SJSA1 (cell line): ENCODE results near the gene CACNA1E. TPM values are rescaled to one million over a fixed set of nuclear protein-coding genes. Genes with fewer than 3 reads are reported as not detected.

Experiments
- DNase-seq, 2 experiments: peaks; one replicate each; pipeline ENCODE4 v3.0.0-alpha.2; 2015 to 2020; ENCODE audit warnings: low spot score in 2 of 2, low read depth in 1 of 2
- H3K27ac ChIP-seq: fragments of 250-450 bp; sonication (Bioruptor Pico); 2 replicates; pipeline ENCODE4 v1.5.1; 2020; ENCODE audit warnings: mild to moderate bottlenecking, moderate library complexity
- H3K27me3 ChIP-seq: fragments of 250-450 bp; sonication (Bioruptor Pico); replicated peaks from 2 replicates; pipeline ENCODE4 v1.5.1; 2020; ENCODE audit warnings: mild to moderate bottlenecking, moderate library complexity
- H3K36me3 ChIP-seq: fragments of 250-450 bp; sonication (Bioruptor Pico); 2 replicates; pipeline ENCODE4 v1.5.1; 2020; ENCODE audit warnings: mild to moderate bottlenecking
- H3K4me1 ChIP-seq: fragments of 250-450 bp; sonication (Bioruptor Pico); replicated peaks from 2 replicates; pipeline ENCODE4 v1.6.1; 2021; ENCODE audit warnings: mild to moderate bottlenecking
- H3K4me3 ChIP-seq: fragments of 250-450 bp; sonication (Bioruptor Pico); 2 replicates; pipeline ENCODE4 v1.5.1; 2020; ENCODE audit warnings: mild to moderate bottlenecking
- H3K9me3 ChIP-seq: fragments of 250-450 bp; sonication (Bioruptor Pico); replicated peaks from 2 replicates; pipeline ENCODE4 v1.5.1; 2020; ENCODE audit warnings: mild to moderate bottlenecking
- total RNA-seq: library from RNA; depleted of rRNA; stranded (reverse); fragments of >200 nt; shearing (Covaris generic); gene quantifications from 2 replicates; pipeline ENCODE4 v1.2.3, GENCODE V29; 2014

The CACNA1E gene
- total RNA-seq, 1 experiment from 2014 or later: not detected

DNA sequence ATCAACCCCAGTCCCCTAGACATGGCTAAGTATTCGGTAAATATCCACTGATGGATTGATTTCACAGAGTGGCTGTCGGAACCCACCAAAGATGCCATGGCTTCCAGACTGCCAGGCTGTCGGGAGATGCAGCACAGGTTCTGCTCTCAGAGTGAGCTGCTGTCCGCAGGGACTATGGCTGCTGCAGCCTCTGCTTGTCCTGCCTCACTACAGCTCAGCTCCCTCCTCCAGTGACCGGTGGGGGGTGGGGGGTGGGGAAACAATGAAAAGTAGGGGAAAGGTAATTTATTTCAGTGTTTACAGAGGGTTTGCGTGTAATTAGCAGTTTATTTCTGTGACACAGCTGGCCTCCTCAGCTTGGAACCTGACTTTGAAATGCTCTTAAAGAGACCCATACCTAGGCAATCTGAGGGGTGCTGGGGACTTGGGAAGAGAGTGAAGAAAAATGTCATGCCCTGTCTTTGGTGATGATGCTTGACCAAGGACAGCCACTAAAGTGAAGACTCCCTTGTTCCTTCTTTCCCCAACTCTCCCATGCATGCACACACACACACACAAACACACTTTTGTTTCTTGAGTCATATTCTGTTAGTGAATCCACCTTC, 109.0 kb downstream of the CACNA1E start:
- H3K4me3 ChIP-seq: no peak overlapping the region
- no peak overlapping the region for H3K27ac ChIP-seq
- H3K36me3 ChIP-seq: no peaks in the 10 kb centered on the region
- no peaks in the 10 kb centered on the region for H3K27me3 ChIP-seq
- H3K4me1 ChIP-seq: no peaks in the 10 kb centered on the region
- H3K9me3 ChIP-seq: no peaks in the 10 kb centered on the region
- DNase-seq: no peak

DNA sequence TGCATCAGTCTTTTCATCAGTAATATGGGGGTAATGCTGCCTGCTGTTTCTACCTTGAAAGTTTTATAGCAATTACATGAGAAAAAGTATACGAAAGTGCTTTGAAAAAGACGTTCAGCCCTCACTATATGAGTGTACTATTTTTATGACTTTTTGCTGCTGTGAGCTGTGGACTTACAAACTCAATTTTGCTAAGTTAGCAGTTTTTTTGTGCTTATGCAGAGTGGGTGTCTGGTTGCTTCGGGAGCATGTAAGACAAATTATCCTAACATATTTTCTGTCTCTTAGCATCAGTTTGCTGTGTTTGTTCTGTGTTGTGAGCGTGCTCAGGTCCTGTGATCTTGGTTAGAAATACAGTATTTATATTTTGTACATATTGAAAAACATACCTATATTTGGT, 109.7 kb downstream of the CACNA1E start:
- H3K4me3 ChIP-seq: no peak overlapping the region
- no peaks in the 10 kb centered on the region for H3K9me3 ChIP-seq
- no peak overlapping the region for H3K27ac ChIP-seq
- no peaks in the 10 kb centered on the region for H3K36me3 ChIP-seq
- no peak for DNase-seq
- H3K4me1 ChIP-seq: no peaks in the 10 kb centered on the region
- H3K27me3 ChIP-seq: no peaks in the 10 kb centered on the region

DNA sequence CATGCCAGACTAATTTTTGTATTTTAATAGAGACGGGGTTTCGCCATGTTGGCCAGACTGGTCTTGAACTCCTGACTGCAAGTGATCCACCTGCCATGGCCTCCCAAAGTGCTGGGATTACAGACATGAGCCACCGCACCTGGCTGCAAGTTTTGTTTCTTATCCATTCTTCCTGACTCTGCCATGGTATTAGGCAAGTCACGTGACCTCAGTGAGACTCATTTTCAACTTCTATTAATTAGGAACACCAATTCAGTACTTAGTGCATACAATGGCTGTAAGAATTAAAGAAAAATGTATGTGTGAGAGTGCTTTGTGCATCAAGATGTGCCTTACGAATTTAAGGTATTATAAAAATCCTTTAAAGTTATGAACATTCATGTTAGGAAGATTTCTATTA, 111.2 kb downstream of the CACNA1E start:
- Histone ChIP-seq H3K27me3 (no peaks in the 10 kb centered on the region), H3K9me3 (no peaks in the 10 kb centered on the region), H3K36me3 (no peaks in the 10 kb centered on the region), H3K4me3 (no peak overlapping the region), H3K27ac (no peak overlapping the region), H3K4me1 (no peaks in the 10 kb centered on the region)
- no peak for DNase-seq

DNA sequence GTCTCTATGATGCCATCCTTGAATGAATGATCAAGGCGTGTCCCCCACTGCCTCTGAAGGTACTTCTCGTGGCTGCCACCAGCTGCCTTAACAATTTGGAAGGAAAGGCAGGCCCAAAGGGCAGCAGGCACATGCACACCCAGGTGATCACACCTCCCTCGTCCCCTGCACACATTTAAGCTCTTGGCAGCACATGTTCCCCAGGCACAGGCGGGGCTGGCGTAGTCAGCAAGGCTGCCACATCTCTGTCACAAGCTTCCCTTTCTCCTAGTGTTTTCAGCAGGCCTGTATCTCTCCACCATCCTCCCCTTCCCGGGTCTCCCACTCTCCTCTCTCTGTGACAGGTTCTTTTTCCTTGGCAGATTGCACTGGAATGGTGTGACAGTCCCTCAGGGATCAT, 111.9 kb downstream of the CACNA1E start:
- no peak for DNase-seq
- H3K9me3 ChIP-seq: no peaks in the 10 kb centered on the region
- no peaks in the 10 kb centered on the region for H3K27me3 ChIP-seq

DNA sequence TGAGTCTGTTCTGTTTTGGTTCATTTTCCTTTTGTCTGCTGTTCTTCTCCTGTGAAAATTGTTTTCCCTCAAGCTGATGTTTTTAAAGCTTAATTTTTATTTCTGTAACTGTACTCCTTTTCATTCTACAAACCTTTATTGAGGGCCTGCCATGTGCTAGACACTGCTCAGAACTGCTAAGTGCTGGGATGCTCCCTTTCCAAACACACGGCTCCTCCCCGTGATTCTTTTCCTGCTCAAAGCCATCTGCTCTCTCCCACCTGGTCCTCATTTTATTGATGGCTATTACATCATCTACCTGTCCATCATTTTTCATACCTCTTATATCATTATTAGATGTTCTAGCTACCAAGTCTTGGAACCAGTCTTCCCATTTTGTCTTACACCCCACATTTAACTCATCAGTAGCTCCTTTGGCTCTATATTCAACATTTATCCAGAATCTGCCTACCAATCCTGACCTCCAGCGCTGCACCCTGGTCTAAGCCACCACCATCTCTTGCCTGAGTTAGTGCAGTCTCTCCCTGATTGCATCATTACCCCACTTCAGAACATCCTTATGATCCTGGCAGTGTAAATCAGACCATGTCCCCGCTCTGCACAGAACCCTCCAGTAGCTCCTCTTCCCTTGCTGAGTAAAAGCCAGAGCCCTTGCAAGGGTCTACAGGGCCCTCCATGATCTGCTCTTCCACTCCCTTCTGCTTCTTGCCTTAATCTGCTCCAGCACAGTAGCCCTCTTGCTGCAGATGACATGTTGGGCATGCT, 118.1 kb downstream of the CACNA1E start:
- Histone ChIP-seq H3K4me1 (no peaks in the 10 kb centered on the region), H3K27ac (no peak overlapping the region), H3K4me3 (no peak overlapping the region), H3K9me3 (no peaks in the 10 kb centered on the region), H3K27me3 (no peaks in the 10 kb centered on the region), H3K36me3 (no peaks in the 10 kb centered on the region)
- no peak for DNase-seq

More for the DNA sequence above, 111.9 kb downstream of the CACNA1E start:
- Histone ChIP-seq H3K36me3 (no peaks in the 10 kb centered on the region), H3K4me1 (no peaks in the 10 kb centered on the region), H3K4me3 (no peak overlapping the region), H3K27ac (no peak overlapping the region)

DNA sequence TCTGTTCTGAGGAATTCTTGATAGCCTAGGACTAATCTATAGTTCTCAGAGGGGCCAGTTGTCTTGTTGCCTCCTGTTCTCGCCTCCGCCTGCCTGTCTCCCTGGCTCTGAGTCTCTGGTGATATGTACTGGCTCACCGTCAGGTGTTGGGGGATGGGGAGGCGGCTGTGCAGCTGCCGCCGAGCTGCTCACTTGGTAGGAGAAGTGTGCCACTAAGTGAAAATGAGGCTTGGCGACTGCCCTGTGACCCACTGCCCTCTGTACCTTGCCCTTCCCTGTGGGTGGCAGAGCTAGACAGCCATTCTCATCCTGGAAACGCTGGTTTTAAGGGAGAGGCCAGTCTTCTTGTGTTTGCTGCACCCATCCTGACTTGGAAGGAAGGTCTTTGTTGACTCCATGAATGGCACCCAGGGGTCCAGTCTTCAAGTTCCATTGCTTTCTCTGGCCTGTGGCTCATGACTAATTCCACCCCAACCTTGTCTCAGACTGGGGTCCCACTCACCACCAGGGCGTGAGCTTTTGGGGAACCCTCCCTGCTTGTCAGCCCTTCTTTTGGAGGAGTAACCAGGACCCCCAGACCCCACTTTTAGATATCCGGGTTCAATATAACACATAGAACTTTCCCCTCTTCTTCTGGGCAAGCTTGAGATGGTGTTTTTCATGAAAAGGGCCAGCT, 120.6 kb downstream of the CACNA1E start:
- Histone ChIP-seq H3K36me3 (no peaks in the 10 kb centered on the region), H3K27me3 (no peaks in the 10 kb centered on the region), H3K4me3 (no peak overlapping the region), H3K9me3 (no peaks in the 10 kb centered on the region), H3K27ac (no peak overlapping the region), H3K4me1 (no peaks in the 10 kb centered on the region)
- DNase-seq: no peak

DNA sequence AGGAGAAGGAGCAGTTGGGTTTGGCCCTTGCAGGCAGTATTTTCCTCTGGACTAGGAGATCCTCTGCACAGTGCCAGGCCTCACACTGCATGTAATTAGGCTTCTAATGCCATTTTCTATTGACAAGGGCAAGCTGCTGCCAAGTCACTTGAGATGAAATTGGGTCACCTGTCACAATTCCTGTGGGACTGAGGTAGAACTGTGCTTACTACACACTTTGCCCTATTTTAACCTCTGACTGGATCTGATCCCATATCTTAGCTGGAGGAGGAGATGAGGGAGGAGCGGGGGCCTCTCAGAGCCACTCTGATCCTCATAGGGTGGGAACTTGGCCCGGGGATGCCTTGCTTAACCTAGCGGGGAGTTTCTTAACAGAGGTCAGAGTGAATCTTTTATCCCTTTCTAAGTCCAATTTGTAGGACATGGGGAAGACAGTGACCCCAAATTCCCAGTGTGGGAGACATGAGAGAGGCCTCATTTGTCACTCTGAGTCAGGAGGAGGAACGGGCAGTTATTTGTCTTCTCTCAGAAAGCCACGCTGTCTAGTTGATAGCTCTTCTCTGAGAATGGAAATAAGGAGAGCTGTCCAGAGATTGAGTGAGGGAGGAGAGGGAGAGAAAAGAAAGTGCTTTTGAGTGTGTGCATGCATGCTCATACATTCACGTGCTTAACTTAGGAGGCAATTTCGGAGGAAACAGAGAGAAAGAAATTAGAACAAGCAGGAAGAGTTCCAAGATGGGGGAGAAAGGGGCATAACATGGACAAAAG, 121.3 kb downstream of the CACNA1E start:
- no peaks in the 10 kb centered on the region for H3K36me3 ChIP-seq
- no peaks in the 10 kb centered on the region for H3K27me3 ChIP-seq
- H3K4me3 ChIP-seq: no peak overlapping the region

DNA sequence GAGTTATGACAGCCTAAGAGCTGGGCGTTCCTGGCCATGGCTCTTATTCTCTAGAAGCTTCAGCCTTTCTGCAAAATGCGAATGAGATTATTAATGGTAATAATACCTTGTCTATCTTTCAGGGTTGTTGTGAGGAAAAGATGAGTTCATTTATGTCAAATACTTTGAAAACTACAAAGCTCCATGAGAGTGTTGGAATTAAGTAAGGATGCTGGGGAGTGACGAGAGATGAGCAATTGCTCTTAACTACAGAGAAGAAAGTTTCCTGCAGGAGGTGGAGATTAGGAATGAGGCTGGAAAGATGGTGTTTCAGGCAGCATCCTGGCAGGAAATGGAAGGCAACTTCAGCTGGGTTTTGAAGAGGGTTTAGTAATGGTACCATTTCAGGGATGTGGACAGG, 124.2 kb downstream of the CACNA1E start:
- DNase-seq: no peak
- no peaks in the 10 kb centered on the region for H3K9me3 ChIP-seq
- H3K4me3 ChIP-seq: no peak overlapping the region
- H3K36me3 ChIP-seq: no peaks in the 10 kb centered on the region
- no peaks in the 10 kb centered on the region for H3K27me3 ChIP-seq
- no peaks in the 10 kb centered on the region for H3K4me1 ChIP-seq
- no peak overlapping the region for H3K27ac ChIP-seq

More for the DNA sequence above, 121.3 kb downstream of the CACNA1E start:
- no peak overlapping the region for H3K27ac ChIP-seq
- H3K4me1 ChIP-seq: no peaks in the 10 kb centered on the region
- no peak for DNase-seq
- H3K9me3 ChIP-seq: no peaks in the 10 kb centered on the region

DNA sequence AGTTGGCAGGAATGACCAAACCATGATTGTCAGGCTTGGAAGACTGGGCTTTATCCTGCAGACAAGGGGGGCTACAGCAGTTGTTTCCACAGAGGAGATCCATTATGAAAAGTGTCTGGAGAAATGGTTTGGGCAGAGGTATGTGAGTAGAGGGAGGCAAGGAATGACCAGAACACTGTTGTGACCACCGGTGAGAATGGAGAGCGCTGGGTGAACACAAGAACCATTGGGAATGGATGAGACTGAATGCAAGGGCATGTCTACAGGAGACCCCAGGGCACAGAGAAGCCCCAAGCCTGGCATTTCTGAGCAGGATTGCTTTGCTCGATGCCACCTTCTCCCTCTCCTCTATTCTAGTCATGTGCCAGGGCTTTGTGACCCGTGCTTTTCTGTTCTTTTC, 125.1 kb downstream of the CACNA1E start:
- no peak overlapping the region for H3K27ac ChIP-seq
- H3K9me3 ChIP-seq: no peaks in the 10 kb centered on the region
- DNase-seq: no peak
- no peak overlapping the region for H3K4me3 ChIP-seq
- H3K36me3 ChIP-seq: no peaks in the 10 kb centered on the region
- no peaks in the 10 kb centered on the region for H3K27me3 ChIP-seq
- H3K4me1 ChIP-seq: no peaks in the 10 kb centered on the region

DNA sequence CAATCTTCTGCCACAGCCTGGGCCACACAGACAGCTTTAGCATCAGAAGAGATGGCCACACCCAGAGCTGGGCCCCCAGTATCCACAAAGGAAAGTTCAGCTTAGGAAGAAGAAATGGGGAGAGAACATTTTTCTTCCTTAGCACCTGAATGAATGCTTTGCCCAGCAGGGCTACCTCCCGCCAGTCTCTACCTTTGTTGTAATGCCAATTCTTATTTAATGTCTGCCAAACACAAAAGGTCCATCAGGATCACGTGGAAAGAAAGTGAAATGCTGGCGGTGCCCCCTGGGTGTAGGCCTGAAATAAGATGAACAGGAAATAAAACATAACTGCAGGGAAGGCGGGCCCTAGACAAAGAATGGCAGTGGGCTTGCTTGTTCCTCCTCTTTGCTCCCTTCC, 125.6 kb downstream of the CACNA1E start:
- Histone ChIP-seq H3K36me3 (no peaks in the 10 kb centered on the region), H3K4me1 (no peaks in the 10 kb centered on the region), H3K4me3 (no peak overlapping the region), H3K9me3 (no peaks in the 10 kb centered on the region), H3K27ac (no peak overlapping the region), H3K27me3 (no peaks in the 10 kb centered on the region)
- no peak for DNase-seq

DNA sequence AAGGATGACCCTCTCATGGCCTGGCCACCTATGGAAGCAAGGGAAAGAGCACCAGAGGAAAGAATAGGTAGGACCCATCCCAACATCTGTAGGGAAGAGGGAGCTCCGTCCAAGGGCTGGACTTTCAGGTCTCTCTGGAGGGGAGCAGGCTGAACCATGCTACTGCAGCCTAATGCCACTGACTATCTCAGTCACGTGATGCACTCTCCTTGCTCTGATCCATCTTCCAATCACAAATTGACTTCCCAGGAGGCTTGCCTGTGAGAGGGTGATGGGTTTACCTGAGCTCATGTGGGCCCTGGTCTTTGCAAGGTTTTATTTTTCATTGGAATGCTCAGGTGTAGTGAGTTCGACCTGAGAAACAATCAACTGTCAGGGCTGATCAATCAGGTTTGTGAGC, 128.8 kb downstream of the CACNA1E start:
- H3K4me3 ChIP-seq: no peak overlapping the region
- DNase-seq: no peak
- H3K9me3 ChIP-seq: no peaks in the 10 kb centered on the region
- no peaks in the 10 kb centered on the region for H3K27me3 ChIP-seq
- no peaks in the 10 kb centered on the region for H3K36me3 ChIP-seq
- H3K27ac ChIP-seq: no peak overlapping the region
- no peaks in the 10 kb centered on the region for H3K4me1 ChIP-seq

DNA sequence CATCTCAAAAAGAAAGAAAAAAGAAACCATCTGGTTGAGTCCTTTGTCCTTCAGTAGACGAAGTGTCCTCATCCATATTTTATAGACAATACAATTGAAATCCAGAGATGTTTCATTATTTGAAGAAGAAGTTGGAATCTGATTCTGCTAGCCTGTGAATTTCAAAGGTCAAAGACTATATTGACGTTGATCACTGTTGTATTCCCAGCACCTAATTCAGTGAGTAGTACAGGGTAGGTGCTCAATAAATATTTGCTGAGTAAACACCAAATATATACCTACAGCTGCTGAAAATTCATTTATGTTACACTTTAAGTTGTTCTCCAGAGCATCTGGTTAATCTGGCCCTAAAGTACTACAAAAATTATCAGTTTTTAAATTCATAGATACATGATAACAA, 135.2 kb downstream of the CACNA1E start:
- H3K4me1 ChIP-seq: no peaks in the 10 kb centered on the region
- H3K36me3 ChIP-seq: no peaks in the 10 kb centered on the region
- DNase-seq: no peak

DNA sequence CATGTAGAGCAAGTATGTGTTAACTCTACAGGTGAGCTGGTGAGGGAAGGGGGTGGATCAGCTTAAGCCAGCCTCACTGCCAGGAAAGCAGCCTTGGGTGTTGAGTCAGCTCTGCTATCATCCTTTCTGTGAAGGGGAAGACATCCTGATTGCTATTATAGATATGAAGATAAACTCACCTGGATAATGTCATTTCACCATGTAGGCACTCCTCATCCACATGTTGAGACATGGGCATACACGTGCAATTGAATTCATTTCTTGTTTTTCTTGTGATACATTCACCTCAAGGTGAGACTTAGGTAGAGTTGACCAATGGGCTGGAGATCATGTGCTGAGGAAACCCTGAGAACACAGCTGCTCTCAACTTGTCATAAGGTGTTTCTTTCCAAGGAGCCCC, 136.9 kb downstream of the CACNA1E start:
- no peak overlapping the region for H3K27ac ChIP-seq
- H3K4me3 ChIP-seq: no peak overlapping the region
- no peak for DNase-seq
- H3K27me3 ChIP-seq: no peaks in the 10 kb centered on the region
- H3K36me3 ChIP-seq: no peaks in the 10 kb centered on the region
- no peaks in the 10 kb centered on the region for H3K4me1 ChIP-seq
- no peaks in the 10 kb centered on the region for H3K9me3 ChIP-seq

More for the DNA sequence above, 135.2 kb downstream of the CACNA1E start:
- Histone ChIP-seq H3K27me3 (no peaks in the 10 kb centered on the region), H3K27ac (no peak overlapping the region), H3K4me3 (no peak overlapping the region), H3K9me3 (no peaks in the 10 kb centered on the region)

DNA sequence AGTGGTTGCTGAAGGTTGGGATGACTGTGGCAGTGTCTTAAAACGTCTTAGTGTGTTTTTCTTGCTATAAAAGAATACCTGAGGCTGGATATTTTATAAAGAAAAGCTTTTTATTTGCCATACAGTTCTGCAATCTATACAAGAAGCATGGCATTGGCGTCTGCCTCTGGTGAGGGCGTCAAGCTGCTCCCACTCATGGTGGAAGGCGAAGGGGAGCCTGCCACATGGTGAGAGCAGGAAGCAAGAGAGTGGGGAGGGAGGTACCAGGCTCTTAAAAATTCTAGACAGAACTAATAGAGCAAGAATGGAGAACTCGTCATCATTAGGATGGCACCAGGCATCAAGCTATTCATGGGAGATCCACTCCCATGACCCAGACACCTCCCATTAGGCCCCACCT, 140.5 kb downstream of the CACNA1E start:
- DNase-seq: no peak
- no peaks in the 10 kb centered on the region; the same call in 1 of the 2 replicates for H3K27me3 ChIP-seq
- H3K4me3 ChIP-seq: no peak overlapping the region
- H3K27ac ChIP-seq: no peak overlapping the region
- H3K4me1 ChIP-seq: no peaks in the 10 kb centered on the region
- H3K36me3 ChIP-seq: no peaks in the 10 kb centered on the region
- no peaks in the 10 kb centered on the region for H3K9me3 ChIP-seq
